Spleen (tissue), 7 donors: ENCODE results near the gene UBN1.

Experiments
- POLR2A ChIP-seq, 3 donors: fragments of 450-650 bp; IDR thresholded peaks; one replicate each; pipeline ENCODE4 v1.5.1; 2017; ENCODE audit warnings: antibody characterized with exemption in 3 of 3, mild to moderate bottlenecking in 1 of 3
- POLR2AphosphoS5 ChIP-seq, 3 donors: sonication (generic); formaldehyde crosslinking; IDR thresholded peaks; one replicate each; pipeline ENCODE4 v1.5.1; 2017; ENCODE audit warnings: antibody characterized with exemption in 3 of 3
- TF ChIP-seq, protein P1 (sequence below), 11 experiments: fragments of 200-600 bp in 7 of 11; fragments of 450-650 bp in 4 of 11; sonication (generic) in 4 of 11; IDR thresholded peaks in 8 of 11; conservative IDR thresholded peaks in 3 of 11; 1 replicate in 7 of 11; 2 replicates in 4 of 11; pipeline versions ENCODE4 v1.4.0 to v1.8.0; 2016 to 2021; ENCODE audit warnings: antibody characterized with exemption in 11 of 11, inconsistent platforms in 4 of 11, mild to moderate bottlenecking in 1 of 11
- donor health status: DM: no; HTN: no; CAD: no; lungs with moderate emphysema.
- donor health status: DM: no; HTN: no; CAD: no.
- donor health status: DM: no; HTN: no; CAD: no.

DNA sequence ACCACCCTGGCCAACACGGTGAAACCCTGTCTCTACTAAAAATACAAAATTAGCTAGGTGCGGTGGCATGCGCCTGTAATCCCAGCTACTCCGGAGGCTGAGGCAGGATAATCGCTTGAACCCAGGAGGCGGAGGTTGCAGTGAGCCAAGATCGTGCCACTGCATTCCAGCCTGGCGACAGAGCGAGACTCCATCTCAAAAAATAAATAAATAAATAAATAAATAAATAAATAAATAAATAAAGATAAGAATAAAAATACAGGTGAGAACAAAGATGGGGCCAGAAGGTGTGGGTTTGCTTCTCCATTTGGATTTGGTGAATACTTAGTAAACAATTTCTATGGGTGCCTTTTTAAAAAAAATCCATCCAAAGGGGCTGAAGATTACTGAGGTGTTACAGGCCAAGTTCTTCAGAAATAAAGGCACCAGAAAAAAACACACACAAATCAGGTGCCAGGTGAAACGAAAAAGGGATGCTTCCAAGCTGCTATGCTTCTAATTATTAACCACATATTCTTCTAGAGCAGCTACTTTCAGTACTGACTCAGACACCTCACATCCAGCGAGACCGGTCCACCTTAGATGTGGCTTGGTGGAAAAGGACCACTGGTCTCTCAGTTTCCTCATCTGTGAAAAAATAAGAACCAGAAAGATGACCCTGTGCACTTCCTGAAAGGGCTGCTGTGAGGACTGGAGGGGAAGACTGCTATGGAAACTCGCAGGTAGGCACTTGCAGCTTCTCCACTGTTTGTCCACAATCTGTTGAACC, 9.4 kb upstream of the UBN1 start:
- TF ChIP-seq, protein P1, sequence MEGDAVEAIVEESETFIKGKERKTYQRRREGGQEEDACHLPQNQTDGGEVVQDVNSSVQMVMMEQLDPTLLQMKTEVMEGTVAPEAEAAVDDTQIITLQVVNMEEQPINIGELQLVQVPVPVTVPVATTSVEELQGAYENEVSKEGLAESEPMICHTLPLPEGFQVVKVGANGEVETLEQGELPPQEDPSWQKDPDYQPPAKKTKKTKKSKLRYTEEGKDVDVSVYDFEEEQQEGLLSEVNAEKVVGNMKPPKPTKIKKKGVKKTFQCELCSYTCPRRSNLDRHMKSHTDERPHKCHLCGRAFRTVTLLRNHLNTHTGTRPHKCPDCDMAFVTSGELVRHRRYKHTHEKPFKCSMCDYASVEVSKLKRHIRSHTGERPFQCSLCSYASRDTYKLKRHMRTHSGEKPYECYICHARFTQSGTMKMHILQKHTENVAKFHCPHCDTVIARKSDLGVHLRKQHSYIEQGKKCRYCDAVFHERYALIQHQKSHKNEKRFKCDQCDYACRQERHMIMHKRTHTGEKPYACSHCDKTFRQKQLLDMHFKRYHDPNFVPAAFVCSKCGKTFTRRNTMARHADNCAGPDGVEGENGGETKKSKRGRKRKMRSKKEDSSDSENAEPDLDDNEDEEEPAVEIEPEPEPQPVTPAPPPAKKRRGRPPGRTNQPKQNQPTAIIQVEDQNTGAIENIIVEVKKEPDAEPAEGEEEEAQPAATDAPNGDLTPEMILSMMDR (IDR thresholded peaks at IDR 0.05 in 8 of 11, conservative IDR thresholded peaks at IDR 0.05 in 3 of 11), result no peak
- no peak for TF ChIP-seq POLR2A (IDR thresholded peaks at IDR 0.05)
- no peak for TF ChIP-seq POLR2AphosphoS5 (IDR thresholded peaks at IDR 0.05)
